GM21723 (cell line): Measurements from ENCODE around the gene C5.
"Not testable (repeated sequence)": the region's sequence is repeated elsewhere in the genome, so short reads cannot be mapped to it uniquely, and the experiment has no call there.

Source experiments
- ATAC-seq: cut with Tn5 transposase; IDR thresholded peaks from one replicate; pipeline ENCODE4 v1.9.1; 2021; ENCODE audit warnings: mild to moderate bottlenecking, moderate library complexity; ENCODE audit not compliant: unreplicated experiment

Gene C5

GRCh38 chr9:121053544-121053943 lies 3.5 kb upstream of the C5 start:
- no peak for ATAC-seq

GRCh38 chr9:121048618-121049017 lies 1.5 kb downstream of the C5 start:
- ATAC-seq: no peak

GRCh38 chr9:121048175-121048574 lies 1.9 kb downstream of the C5 start:
- no peak for ATAC-seq

- ATAC-seq: no peak
These were observed 11.3 kb downstream of the C5 start for GRCh38 chr9:121038804-121039203.

GRCh38 chr9:121038362-121038761 lies 11.7 kb downstream of the C5 start:
- ATAC-seq: no peak

- not testable (repeated sequence) for ATAC-seq
These were observed 14.4 kb downstream of the C5 start for GRCh38 chr9:121035717-121036116.

- no peak for ATAC-seq
These were observed 15.5 kb downstream of the C5 start for GRCh38 chr9:121034529-121034928.

GRCh38 chr9:121029469-121029868 lies 20.6 kb downstream of the C5 start:
- ATAC-seq: no peak

- ATAC-seq: not testable (repeated sequence)
These were observed 21.8 kb downstream of the C5 start for GRCh38 chr9:121028285-121028684.

- no peak for ATAC-seq
These were observed 23.3 kb downstream of the C5 start for GRCh38 chr9:121026768-121027167.

- no peak for ATAC-seq
These were observed 23.8 kb downstream of the C5 start for GRCh38 chr9:121026260-121026691.

- no peak for ATAC-seq
These were observed 25.8 kb downstream of the C5 start for GRCh38 chr9:121024237-121024636.

- no peak for ATAC-seq
These were observed 27.0 kb downstream of the C5 start for GRCh38 chr9:121023064-121023463.

- ATAC-seq: no peak
These were observed 28.8 kb downstream of the C5 start for GRCh38 chr9:121021301-121021700.

GRCh38 chr9:121019273-121019672 lies 30.8 kb downstream of the C5 start:
- no peak for ATAC-seq

- no peak for ATAC-seq
These were observed 36.2 kb downstream of the C5 start for GRCh38 chr9:121013911-121014310.

GRCh38 chr9:121009650-121010049 lies 40.4 kb downstream of the C5 start:
- no peak for ATAC-seq

- ATAC-seq: no peak
These were observed 50.8 kb downstream of the C5 start for GRCh38 chr9:120999317-120999716.

GRCh38 chr9:120998111-120998510 lies 52.0 kb downstream of the C5 start:
- ATAC-seq: no peak

GRCh38 chr9:120997502-120997901 lies 52.6 kb downstream of the C5 start:
- no peak for ATAC-seq

- no peak for ATAC-seq
These were observed 53.7 kb downstream of the C5 start for GRCh38 chr9:120996409-120996808.

GRCh38 chr9:120989065-120989464 lies 61.0 kb downstream of the C5 start:
- no peak for ATAC-seq

GRCh38 chr9:120985819-120986222 lies 64.3 kb downstream of the C5 start:
- no peak for ATAC-seq
